GM21786 (cell line): ENCODE measurements around the gene RELT.

Experiments
- ATAC-seq: cut with Tn5 transposase; IDR thresholded peaks from one replicate; pipeline ENCODE4 v1.9.1; 2021; ENCODE audit not compliant: unreplicated experiment

Gene RELT

GRCh38 chr11:73389916-73390315 lies 13.7 kb downstream of the RELT start:
- ATAC-seq, result no peak

- no peak for ATAC-seq
Observed at GRCh38 chr11:73390601-73391565, 14.7 kb downstream of the RELT start.

DNA sequence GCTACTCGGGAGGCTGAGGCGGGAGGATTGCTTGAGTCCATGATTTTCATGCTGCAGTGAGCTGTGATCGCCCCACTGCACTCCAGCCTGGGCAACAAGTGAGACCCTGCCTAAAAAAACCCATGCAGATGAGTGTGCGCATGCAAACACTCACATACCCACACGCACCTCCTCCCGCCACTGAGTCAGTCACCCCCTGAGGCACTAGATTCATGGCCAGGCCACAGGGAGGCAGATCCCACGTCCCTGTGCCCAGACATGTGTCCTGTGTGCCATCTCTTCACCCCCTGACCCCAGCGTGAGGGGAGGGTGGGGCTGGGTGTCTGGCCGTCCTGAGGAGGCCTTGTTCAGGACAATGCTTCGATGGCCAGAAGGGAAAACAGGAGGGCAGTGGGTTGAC lies 15.5 kb downstream of the RELT start:
- no peak for ATAC-seq

DNA sequence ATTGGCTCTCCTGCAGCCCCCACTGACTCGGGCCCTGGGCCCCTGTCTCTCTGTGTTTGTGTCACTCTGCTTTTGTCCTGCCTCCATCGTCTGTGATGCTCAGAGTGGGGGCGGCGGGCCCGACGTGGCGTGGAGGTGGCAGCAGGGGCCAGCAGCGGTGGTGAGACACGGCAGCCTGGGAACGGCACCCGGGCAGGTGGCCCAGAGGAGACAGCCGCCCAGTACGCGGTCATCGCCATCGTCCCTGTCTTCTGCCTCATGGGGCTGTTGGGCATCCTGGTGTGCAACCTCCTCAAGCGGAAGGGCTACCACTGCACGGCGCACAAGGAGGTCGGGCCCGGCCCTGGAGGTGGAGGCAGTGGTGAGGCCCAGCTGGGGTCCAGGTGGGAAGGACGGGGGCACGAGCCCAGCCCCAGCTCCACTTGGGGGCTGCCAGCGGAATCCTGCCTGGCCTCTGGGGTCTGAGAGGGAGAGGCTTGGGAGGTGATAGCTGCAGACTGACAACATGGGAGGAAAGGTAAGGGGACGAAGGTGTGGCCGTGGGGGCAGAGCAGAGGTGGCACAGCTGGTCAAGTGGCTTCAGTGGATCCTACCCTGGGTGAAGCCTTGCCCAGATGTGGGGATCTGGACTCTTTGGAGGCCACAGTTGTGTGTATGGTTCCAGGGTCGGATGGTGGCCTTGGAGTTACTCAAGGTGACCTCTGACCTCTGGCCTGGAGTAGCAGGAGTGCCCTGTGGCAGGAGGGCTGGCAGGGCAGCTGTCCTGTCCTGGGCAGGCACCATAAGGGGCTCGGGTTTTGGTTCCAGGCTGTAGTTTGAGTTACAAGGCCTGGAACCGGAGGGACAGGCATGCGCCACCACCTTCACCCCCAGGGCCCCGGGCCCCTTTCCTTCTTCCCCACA lies 16.2 kb downstream of the RELT start:
- no peak for ATAC-seq

- ATAC-seq, result no peak
Observed at GRCh38 chr11:73393011-73393380, 16.8 kb downstream of the RELT start.

- no peak for ATAC-seq
Observed at GRCh38 chr11:73393479-73394415, 17.5 kb downstream of the RELT start.

- ATAC-seq, result no peak
Observed at GRCh38 chr11:73394416-73395296, 18.5 kb downstream of the RELT start.

DNA sequence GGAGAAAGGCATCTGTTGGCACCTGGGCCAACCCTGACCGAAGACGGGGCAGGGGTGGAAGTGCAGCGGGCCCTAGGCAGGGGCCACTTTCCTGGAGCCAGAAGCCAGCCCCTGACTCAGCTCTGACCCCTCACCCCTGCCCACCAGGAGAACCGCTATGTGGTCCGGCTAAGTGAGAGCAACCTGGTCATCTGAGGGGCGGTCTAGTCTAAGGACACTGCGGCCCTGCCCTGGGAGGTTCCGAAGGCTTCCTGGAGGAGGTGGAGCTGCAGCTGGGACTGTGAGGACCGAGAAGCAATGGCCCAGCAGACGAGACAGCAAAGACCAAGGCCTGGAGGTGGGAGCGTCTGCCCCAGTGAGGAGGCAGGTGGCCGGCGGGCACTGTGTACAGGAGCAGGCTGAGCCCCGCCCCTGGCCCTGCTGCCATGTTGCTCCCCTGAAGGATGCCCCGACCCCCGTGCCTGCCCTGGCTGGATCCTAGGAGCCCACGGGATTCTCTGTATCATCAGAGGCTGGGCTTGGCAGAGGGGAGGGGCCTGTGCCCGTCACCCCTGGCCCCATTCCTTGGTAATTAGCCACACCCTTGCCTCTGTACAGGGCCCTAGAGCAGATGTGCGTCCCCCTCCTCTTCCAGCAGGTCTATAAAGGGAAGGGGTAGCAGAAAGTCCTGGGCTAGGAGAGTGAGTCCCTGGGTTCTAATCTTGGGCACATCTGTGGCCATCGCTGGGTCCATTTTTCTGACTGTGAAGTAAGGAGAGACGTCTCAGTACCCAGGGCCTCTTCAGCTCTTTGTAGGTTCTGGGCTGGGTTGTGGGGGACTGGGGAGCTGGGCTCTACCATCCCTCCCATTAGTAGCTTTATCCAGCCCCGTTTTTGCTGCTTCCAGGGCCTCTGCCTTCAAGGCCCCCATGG lies 19.4 kb downstream of the RELT start:
- ATAC-seq, result no peak

DNA sequence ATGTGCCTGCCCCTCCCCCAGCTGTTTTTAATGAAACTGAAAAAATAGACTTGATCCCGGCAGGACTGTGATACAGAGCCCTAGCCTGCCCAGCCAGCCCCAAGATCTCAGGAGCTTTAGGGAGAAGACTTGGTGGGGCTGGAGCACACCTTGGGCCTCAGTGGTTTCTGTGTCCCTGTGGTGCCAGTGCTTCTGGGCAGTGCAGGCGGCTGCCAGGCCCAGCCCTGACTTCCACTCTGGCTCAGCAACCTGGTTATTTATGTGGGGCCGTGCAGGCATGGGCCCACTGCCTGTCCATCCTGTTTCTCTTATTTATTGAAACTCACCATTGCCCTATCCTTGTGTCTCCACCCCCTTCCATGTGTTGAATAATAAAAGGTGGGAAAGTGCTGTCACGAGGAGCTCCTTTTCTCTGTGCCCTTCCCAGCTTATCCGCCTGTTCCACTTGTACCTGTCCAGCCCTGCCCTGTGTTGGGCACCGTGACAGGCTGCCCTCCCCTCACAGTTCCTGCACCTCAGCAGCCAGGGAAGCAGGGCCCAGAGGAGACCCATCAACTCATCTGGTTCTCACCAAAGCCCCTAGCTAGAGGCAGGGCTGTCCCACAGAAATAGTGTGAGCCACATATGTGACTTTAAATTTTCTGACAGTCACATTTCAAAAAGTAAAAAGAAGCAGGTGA lies 20.2 kb downstream of the RELT start:
- no peak for ATAC-seq

GRCh38 chr11:73396985-73397384 lies 20.8 kb downstream of the RELT start:
- no peak for ATAC-seq

GRCh38 chr11:73397468-73398131 lies 21.4 kb downstream of the RELT start:
- ATAC-seq, result no peak

GRCh38 chr11:73398132-73398526 lies 21.9 kb downstream of the RELT start:
- ATAC-seq, result no peak

DNA sequence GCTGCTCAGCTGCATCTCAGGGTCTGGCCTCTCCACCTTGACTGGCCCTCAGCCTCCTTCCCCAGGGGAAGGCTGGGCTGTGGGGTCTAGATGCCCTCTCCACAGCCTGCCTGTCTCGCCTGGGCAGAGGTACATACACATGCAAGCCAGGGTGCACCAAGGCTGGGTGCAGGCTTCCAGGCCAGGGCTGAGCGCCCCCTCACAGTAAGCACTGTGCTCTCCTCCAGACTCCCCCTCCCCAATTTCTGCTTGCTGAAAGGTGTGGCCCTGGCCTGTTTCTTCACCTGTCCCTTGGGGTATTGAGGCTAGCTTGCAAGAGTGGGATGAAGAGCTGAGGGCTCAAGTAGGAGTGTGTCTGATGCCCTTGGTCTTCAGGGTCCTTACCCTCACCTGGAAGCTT lies 22.5 kb downstream of the RELT start:
- no peak for ATAC-seq

DNA sequence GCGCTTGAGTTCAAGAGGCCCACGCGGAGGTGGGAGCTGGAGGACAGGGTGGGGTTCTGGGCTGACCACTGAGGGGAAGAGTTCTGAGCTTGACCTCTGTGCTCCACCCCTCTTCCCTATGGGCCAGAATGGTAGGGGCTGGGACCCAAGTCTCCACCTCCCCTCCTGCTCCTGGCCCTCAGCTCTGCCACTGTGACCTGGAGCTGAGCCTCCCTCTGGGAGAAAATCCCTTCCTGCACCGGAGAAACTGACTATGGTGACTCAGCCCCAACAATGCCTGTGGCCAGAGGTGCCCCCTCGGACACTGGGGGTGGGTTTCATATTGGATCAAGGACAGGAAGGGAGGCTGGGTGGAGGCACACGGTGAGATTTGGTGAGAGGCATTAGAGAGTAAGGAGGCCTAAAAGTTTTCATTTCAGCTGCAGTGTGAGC lies 23.0 kb downstream of the RELT start:
- no peak for ATAC-seq

DNA sequence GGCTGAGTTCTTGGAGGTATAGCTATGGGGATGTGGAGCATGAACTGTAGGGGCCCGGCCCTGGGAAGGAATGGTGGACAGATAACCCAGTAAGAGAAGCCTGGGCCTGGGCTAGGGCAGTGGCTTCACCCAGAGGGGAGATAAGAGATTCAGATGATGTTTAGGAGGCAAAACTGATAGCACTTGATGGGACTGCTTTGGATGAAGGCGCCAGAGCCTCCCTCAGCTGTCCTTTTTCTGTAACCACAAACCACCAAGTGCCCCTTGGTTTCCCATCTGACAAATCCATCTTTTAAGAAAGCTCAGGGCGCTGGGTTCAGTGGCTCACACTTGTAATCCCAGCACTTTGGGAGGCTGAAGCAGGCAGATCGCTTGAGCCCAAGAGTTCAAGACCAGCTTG lies 23.4 kb downstream of the RELT start:
- no peak for ATAC-seq

DNA sequence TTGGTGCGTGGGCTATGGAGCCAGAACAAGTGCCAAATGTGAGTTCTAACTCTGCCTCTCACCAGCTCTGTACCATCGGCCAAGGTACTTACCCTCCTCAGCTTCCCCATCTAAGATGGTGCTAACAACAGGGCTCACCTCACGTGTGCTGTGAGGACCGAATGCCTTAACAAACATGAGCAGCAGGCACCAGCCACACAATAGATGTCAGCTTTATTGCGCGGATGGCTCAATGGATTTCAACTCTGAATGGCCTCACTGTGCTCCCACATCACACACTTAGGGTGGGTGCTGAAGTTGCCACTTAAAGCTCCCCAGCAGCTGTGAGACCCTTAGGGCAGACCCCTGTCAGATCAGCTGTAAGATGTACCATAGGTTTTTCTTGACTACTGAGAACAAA lies 24.1 kb downstream of the RELT start:
- ATAC-seq, result no peak

- ATAC-seq, result no peak
Observed at GRCh38 chr11:73401217-73401923, 25.2 kb downstream of the RELT start.
